CD4-positive, alpha-beta T cell treated with Interleukin-4 for 1 hour (primary cell): Measurements from ENCODE around the gene PGS1.

Experiments
- DNase-seq, 2 donors: peaks; one replicate each; pipeline ENCODE4 v3.0.0-alpha.2; 2020 to 2022

PGS1 gene

DNA sequence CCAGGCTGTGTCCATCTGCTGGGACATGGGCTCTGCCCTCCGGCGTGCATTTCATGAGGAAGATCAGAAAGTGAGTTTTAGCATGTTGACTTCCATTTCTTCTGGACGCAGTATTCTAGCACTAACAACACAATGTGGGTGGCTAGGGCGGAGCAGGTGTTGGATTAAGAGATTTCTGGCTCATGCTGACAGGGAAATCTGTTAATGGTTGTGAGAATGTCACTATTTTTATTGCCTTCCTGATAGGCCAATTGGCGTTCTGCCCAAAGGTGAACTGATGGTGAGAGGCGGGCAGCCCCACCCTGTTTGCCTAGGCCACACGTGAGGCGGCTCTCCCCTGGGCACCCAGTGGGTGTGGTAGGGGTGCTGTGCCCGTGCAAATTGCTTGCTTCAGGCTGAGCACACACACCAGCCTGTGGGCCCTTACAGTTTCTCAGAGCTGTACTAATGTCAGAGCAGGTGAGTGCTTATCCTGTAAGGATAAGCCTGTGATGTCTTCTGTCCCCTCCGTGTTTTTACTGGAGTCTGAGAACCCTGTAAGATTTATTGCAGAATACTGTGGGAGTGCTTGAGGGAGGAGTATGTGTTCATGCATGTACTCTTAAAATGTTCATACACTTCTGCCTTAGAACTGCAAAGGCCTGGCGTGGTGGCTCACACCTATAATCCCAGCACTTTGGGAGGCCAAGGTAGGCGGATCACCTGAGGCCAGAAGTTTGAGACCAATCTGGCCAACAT is 30.9 kb downstream of the PGS1 start:
- DNase-seq: no peak

DNA sequence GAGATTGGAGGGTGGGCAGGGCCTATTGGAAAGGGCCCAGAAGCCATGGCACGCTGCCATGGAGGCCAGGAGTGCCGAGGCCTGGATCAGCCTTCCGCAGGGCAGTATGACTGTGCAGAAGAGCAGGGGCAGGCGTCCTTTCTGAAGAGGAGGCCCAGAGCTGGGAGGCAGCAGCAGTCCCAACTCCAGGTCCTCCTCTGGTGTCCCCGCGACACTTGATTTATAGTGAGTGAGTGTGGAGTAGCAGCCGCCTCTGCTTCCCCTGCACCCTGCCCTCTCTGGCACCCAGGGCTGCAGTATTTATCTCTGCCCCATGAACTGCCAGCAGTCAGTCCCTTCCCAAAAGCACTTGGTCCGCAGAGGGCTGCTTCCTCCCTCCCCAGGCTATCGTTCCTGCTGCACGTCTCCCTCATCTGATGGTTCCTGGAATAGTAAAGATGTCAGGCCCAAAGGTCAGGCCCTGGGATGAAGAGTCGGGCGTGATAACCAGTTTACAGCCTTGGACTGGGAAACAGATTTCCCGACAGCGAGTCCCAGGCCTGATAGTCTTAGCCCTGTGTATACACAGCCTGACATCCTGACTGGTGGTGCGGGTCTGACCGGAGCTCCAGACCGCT is 32.9 kb downstream of the PGS1 start:
- DNase-seq: no peak

- DNase-seq: peak; percentile 37 to 43
Measured at GRCh38 chr17:78412403-78412802, 34.0 kb downstream of the PGS1 start.

DNA sequence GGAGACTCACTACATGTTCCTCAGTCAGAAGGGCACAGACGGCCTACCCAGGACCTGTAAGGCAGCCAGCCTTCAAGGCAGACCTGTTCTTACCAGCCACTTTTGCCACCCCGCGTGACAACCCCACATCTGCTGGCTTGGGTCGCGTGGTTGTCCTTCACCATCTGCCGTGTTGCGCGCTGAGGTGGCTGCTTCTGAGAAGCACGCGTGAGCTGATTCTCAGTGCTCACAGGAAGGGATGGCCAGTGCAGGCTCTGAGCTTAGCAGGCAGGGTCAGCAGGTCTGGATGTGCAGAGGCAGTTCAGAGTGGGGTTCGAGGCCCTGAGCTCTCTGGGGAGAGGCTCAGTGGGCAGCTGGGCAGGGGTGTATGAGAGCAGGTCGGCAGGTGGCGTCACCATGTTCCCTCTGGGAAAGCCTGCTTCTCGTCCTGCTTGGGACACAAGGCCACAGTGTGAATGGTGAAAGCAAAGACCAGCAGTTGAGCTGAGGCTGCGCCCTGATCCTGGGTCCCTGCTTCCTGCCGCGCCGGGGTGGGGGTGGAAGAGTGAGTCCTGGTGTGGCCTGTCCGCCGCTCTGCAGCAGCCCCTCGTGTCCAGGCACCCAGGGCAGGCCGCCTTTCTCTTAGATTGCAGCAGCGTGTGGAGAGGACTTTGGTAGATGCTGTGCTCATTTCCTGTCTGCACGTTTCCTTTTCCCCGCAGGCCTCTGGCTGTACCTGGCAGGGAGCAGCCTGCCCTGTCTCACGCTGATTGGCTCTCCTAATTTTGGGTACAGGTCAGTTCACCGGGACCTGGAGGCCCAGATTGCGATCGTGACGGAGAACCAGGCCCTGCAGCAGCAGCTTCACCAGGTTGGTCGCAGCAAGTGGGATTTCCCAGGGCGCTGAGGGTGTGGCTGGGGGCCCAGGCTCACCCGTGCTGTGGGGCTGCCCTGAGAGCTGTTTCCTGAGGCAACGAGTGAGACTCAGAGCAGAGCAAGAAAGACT is 36.0 kb downstream of the PGS1 start:
- peak; percentile 59 to 64 for DNase-seq

DNA sequence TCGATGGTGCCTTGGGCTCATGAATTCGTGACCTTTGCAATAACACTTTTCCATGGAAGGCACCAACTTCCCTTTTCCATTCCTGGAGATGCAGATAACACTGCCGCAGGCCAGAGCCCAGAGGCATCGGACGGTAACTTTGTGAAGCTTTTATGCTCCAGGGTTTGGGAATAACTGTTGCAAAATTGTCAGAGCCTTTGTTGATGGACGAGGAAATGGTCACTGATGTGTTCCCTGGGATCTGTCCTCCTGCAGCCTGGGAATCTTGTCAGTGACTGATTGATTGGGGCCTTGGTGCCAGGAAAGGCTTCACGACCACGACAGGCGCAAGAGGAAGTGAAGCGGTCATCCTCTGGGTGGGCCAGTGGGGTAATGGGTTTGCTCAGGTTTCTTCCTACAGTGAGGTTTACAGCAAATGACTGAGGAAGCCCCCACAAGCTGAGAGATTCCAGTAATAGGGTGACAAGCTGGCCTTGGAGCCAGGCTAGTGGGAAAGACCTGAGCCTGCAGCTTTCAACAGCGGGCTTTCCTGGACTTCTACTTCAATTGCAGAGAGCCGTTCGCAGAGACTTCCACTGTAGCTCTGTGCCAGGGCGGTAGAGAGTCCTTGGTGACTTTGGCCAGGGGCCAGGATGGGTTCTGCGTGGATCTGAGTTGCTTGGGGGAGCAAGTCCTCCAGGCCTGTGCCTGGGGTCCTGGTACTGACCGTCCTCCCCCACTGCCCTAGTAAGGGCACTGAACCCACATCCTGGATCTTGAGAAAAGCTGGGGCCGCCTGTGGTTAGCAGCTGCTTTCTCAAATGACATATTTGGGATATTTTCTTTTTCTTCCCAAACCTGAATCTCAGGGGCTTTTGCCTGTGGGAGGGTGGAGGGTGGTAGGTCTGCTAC is 37.6 kb downstream of the PGS1 start:
- no peak for DNase-seq

DNA sequence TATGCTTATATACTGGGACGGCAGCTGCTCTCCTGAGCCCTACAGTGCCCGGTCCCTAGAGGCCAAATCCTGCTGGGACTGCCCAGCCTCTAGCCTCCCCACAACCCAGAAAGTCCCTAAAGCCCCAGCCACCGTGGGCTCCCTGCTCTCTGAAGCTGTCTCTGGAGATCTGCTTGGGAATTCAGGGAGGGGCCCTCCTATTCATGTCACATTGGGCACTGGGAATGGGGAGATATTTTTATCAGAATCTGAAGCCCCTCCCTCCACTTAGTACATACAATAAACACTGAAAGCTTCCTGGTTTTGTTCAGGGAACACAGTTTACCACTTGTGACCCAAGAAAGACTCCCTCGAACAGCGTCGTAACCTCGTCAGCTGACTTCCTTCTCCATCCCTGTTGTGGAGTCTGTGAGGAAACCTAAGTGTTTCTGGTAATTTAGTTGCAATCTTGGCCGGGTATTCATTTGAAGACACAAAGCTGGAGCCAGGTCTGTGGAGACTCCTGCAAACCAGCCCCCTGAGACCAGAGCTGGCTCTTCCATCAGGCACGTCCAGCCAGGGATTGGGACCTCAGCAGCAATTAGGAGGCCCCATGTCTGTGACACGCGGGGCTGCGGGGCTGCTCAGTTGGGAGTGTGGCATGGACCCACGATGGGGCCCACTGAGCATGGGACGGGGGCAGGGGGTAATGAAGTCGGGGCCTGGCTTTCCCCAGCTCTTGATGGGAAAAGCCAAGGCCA is 38.5 kb downstream of the PGS1 start:
- DNase-seq: peak in 1 of 2 donors; percentile 31

DNA sequence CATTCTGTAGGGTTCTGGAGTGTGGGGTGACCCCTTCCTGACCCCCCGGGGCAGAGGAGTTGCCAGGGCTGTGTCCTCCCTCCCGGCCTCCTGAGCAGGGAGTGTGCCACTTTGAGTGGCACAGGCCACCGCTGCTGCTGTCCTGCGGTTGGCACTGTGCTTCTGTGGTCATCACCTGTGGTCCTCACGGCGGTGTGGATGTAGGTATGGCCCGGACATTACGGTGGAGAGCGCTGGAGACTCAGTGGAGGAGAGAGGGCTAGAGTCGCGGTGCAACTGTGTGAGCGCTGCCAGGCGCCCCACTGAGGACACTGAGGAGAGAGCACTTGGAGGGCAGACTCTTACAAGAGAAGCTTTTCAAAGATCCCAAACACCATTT is 39.1 kb downstream of the PGS1 start:
- no peak for DNase-seq

GRCh38 chr17:78418326-78419026 is 40.0 kb downstream of the PGS1 start:
- DNase-seq: no peak

GRCh38 chr17:78419970-78420815 is 41.7 kb downstream of the PGS1 start:
- no peak for DNase-seq

DNA sequence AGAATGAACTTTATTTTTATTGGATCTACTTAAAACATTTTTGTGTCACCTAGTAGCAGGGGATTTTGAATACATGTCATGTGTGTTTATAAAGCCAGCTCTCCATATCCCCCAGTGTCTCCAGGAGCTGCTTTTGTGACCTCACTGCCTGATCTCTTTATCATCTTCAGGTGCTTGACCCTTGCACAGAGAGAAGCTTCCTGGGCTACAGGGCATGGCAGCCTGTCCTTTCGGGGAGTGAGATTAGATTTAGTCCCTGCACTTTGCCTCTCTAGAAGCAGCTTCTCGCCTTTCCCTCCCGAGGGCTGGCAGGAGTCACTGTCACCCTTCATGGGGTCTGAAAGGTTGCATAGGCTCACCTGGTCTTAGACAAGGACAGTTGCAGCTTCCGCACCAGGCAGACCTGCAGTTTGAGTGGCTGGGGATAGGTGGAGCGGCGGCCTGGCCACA is 42.7 kb downstream of the PGS1 start:
- no peak for DNase-seq

DNA sequence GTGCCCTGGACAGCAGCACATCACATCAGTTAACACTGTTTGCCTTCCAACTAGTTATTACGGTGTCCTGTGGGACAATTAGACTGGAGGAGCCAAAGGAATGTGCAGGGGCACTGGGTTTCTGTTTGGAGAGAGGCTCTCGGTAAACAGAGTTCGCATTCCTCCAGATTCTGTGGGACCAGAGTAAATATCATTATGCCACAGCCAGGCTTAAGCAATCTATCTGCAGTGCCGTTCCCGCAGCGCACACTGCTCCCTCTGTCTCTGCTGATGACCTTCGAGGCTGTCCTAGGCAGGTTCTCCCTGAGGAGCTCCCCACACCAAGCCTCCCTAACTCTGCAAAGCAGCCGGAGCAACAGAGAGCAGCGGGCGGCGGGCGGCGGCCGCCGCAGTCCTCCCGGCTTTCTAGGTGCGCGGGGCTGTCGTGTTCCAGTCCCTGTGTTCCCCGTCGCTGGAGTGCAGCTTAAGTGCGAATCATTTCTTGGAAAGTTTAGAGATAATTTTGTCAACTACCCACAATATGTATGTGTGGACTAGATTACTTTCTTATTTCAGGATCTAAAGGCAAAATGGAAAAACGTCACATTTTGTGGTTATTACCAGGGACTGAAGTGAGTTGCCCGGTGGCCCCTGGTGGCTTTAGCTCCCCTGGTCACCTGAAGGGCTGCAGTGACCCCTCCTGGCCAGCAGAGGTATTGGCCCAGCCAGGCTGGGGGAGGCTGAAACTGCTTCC is 43.3 kb downstream of the PGS1 start:
- peak; percentile 79 for DNase-seq

DNA sequence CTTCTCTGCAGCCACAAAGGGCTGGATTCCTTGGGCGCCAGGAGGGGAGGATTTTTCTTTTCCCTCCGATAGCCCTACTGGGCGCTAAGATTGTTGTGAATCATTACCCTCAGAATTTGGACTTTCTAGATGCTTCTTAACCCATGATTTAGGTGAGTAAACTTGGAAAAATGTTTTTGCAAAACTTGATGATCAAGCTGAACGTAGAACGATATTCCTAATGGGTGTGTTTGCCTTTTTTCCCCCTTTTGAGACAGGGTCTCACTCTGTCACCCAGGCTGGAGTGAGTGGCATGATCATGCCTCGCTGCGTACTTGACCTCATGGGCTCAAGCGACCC is 43.8 kb downstream of the PGS1 start:
- DNase-seq: no peak

DNA sequence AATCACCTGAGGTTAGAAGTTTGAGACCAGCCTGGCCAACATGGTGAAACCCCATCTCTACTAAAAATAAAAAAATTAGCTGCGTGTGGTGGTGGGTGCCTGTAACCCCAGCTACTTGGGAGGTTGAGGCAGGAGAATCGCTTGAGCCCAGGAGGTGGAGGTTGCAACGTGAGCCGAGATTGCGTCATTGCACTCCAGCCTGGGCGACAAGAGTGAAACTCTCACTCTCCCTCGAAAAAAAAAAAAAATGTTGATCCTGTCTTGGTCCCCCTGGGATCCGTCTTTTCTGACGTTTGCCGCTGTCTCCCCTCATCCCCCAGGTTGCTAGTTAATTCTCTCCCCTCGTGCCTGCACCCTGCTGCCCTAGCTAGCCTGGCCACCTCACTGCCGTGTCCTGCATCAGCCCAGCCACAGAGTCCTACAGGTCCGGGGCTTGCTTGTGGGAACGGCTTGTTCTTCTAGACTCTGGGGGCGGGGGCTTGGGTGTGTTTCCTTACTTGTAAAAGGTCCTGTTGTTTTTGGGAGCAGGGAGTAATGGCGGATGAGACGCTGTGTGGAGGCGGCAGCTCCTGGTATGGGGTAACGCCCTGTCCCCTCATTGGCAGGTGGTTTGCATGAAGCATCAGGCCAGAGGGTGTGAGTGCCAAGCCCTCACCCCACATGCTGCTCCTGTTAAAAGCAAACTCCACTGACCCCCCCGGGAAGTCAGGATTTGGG is 44.6 kb downstream of the PGS1 start:
- DNase-seq: no peak

DNA sequence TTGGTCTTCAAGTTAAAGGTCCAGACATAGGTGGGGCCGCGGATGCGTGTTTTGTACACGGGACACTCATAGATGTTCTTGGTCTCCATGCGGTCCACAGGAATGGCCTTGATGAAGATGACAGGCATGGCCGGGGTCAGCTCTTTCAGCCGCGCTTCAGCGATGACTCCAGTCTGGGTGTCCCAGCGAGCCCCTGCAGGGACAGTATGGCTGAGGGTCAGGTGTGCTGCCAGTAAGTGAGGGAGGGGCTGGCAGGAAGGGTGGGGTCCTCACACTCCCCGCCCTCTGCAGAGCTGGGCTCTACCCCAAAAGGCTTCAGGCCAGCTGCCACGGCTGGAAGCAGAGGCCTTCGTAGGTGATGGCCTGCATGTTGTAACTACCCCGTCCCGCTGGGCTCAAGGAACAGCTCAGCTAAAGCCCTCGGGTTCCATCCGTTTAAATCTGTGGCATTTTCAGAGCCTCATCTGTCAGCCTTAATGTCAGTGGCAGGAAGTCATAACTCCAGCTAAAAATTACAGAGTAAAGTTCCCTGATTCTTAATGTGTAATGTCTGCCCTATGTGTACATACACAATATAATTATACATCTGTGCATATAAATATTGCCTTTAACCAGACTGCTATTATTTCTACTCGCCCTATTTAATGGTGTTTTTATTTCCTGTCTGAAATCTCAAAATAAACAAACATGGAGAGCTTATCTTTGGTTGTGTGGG is 45.7 kb downstream of the PGS1 start:
- DNase-seq: no peak

- no peak for DNase-seq
Measured at GRCh38 chr17:78425429-78425828, 47.0 kb downstream of the PGS1 start.

DNA sequence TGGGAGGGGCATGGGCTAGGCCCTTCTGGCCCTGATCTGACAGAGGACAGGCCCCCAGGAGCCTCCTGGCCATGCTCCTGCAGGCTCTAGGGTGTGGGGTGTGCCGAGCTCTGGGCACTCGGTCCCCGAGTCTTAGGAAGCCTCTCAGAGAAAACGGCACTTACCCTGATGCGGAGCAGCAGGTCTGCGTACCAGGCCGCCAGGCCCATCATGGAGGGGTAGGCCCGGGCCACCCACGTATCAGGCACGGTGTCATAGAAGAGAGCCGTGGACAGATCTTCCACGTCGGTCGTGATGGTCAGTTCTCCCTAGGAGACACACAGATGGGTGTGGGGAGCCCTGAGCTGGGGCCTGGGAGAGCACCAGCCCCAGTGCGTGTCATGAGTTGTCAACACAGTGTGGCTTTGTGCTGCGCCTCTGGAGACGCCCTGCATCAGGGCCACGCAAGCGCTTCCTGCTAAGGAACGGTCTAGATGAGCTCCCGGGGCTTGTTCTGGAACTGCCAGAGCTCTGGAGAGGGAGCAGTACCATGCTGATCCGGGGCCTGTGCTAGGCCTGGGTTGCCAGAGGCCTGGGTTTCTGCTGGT is 47.9 kb downstream of the PGS1 start:
- DNase-seq: no peak

DNA sequence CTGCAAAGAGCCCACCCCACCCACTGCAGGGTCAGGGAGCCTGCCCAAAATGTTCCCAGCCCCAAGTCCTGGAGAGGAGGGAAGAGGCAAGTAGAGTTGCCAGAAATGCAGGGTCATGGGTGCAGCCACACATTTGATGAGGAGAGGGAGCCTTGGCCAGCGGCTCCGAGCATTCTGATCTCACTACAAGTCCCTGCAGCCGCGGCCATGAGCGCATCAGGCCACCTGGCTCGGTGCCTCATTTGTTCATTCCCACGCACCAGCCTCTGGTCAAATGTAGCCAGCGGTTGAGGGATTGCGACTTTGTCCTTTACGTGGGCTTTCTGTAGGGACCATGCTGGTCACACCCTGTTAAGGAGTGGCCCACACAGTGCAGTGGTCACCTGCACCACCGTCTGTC is 48.7 kb downstream of the PGS1 start:
- DNase-seq: no peak
